ENCODE results near the gene KIAA1217.
A peak's percentile ranks its signal among the peaks of the same experiment; 100 is the strongest.

Gene KIAA1217

DNA sequence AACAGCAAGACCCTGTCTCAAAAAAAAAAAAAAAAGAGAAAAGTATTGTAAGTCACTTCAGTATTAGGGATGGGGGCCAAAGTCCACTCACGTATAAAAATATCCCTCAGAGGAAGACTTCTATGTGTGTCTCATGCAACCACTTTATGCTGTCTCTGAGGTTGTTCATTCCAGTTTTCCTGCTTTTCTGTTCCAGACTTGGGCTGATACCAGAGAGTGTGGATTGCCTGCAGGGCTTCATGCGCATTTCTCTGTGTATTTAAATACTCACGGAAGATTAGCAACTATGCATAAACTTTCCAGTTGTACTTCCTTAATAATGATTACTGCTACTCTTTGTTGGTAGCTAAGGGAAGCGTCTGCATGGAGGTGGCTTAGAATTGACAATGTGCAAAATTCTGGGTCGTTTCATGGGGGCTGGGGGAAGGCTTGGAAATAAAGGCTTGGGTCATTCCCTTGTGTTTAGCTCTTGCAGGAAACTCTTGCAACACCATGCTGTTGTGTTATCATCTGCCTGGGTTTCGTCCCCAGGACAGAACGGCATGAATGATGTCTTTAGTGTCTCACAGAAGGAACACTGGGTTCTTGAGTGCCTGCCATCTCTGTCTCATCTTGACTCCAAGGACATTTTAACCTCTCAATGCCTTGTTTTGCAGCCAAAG lies 54.1 kb downstream of the KIAA1217 start:
- no peak for TF ChIP-seq CTCF (conservative IDR thresholded peaks at IDR 0.05)
- H3K27ac ChIP-seq: peak overlapping the region; percentile 27; the same call in 1 of the 2 replicates

DNA sequence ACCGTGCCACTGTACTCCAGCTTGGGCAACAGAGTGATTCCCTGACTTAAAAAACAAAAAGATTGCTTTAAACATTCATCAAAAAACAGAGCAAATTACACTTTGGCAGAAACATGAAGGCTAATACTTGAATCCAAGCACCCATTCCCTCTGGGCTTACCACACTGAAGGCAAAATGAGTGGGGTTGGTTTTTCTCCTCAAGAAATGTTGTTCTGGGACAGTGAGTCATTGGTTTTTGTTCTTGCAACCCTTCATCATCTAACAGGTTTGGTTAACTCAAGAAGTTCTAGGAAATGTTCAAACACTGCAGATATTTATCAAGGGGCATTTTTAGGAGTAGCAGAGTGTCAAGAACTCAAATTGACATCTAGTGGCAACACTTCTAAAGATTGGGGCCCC lies 60.5 kb downstream of the KIAA1217 start:
- TF ChIP-seq CTCF (conservative IDR thresholded peaks at IDR 0.05) (no peak), ZFX (IDR thresholded peaks at IDR 0.05) (no peak)

DNA sequence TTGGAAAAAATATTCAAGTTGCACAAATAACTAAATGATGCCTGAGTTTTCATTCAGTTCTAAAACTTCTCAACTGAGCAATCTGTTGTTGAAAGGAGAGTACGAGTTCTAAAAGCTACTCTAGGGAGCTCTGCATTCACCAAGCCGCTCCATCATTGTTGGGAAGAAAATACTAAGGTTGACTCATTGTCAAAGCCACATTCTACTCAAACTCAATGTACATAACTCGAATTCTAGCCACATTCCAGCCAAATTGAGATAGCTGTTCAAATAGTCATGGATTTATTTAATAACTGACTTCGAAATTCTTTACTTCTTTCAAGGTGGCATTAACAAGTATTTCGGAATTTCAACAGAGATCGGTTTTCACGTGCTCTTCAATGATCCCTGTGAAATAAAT lies 63.4 kb downstream of the KIAA1217 start:
- no peak overlapping the region for H3K27ac ChIP-seq
- TF ChIP-seq CTCF (conservative IDR thresholded peaks at IDR 0.05) (no peak), ZFX (IDR thresholded peaks at IDR 0.05) (no peak)

More for the DNA sequence above, 60.5 kb downstream of the KIAA1217 start:
- no peak overlapping the region for H3K27ac ChIP-seq

DNA sequence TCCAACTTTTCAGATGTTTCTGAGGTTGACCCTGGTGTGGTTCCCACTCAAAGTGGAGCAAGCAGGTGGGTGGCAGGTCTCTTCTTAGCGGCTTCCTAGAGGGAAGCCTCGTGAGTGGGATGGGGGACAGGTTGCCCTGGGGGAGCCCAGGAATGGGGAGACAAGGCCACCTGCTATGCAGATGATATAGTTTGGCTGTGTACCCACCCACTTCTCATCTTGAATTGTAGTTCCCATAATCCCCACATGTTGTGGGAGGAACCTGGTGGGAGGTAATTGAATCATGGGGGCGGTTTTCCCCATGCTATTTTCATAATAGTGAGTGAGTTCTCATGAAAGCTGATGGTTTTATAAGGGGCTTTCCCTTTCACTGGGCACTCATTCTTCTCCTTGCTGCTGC lies 68.3 kb downstream of the KIAA1217 start:
- H3K27ac ChIP-seq: no peak overlapping the region
- no peak for TF ChIP-seq CTCF (conservative IDR thresholded peaks at IDR 0.05)
- no peak for TF ChIP-seq ZFX (IDR thresholded peaks at IDR 0.05)

DNA sequence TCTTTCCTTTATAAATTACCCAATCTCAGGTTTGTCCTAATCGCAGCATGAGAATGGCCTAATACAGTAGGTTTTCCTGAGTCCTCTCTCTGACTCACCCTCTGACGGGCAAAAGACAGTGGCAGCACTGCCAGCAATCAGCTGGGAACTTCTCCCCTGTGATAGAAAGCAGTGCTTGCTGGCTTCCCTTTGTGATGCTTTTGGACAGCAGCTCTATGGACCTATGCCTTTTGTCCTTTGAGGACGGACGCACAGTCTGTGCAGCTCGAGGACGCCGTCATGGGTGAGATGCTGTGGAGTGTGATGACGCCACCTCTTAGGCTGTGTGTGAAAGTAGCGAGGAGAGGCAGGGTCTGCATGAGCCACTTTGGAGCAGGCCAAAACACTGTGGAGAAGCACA lies 68.8 kb downstream of the KIAA1217 start:
- TF ChIP-seq CTCF (conservative IDR thresholded peaks at IDR 0.05) (no peak), ZFX (IDR thresholded peaks at IDR 0.05) (no peak)
- H3K27ac ChIP-seq: no peak overlapping the region

- H3K27ac ChIP-seq: no peak overlapping the region
- TF ChIP-seq CTCF (conservative IDR thresholded peaks at IDR 0.05) (no peak), ZFX (IDR thresholded peaks at IDR 0.05) (no peak)
Observed at GRCh38 chr10:24278176-24278889, 69.4 kb downstream of the KIAA1217 start.

GRCh38 chr10:24279166-24279565 lies 70.2 kb downstream of the KIAA1217 start:
- H3K27ac ChIP-seq: no peak overlapping the region
- TF ChIP-seq CTCF (conservative IDR thresholded peaks at IDR 0.05) (no peak), ZFX (IDR thresholded peaks at IDR 0.05) (no peak)
